Measurements from ENCODE around the gene DONSON.

DONSON gene

GRCh38 chr21:33554236-33554981 lies 34.1 kb downstream of the DONSON start:
- DNase-seq (no peak), ATAC-seq (ENCODE audit: insufficient read depth, low read depth) (no peak)
- H3K4me3 ChIP-seq (ENCODE audit: low read depth in 1 of 2, low read length in 2 of 2): no peak overlapping the region; a peak in 1 of 4 replicates
- H3K27me3 ChIP-seq (ENCODE audit: insufficient read depth, low read length, poor library complexity): no peaks in the 10 kb centered on the region
- no peak for TF ChIP-seq EZH2 (IDR thresholded peaks at IDR 0.05; ENCODE audit: borderline replicate concordance, low read depth, low read length, severe bottlenecking)
- TF ChIP-seq, protein P1, sequence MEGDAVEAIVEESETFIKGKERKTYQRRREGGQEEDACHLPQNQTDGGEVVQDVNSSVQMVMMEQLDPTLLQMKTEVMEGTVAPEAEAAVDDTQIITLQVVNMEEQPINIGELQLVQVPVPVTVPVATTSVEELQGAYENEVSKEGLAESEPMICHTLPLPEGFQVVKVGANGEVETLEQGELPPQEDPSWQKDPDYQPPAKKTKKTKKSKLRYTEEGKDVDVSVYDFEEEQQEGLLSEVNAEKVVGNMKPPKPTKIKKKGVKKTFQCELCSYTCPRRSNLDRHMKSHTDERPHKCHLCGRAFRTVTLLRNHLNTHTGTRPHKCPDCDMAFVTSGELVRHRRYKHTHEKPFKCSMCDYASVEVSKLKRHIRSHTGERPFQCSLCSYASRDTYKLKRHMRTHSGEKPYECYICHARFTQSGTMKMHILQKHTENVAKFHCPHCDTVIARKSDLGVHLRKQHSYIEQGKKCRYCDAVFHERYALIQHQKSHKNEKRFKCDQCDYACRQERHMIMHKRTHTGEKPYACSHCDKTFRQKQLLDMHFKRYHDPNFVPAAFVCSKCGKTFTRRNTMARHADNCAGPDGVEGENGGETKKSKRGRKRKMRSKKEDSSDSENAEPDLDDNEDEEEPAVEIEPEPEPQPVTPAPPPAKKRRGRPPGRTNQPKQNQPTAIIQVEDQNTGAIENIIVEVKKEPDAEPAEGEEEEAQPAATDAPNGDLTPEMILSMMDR (IDR thresholded peaks at IDR 0.05; ENCODE audit: borderline replicate concordance, extremely low read depth, low read length, poor library complexity, severe bottlenecking): no peak
- H2AFZ ChIP-seq (ENCODE audit: low read depth, low read length): no peak overlapping the region
- H3K9ac ChIP-seq (ENCODE audit: low read depth, low read length): no peak overlapping the region
- no peak overlapping the region for H3K27ac ChIP-seq (ENCODE audit: low read length)
- peaks cover 97% of the 10 kb centered on the region for H3K36me3 ChIP-seq (ENCODE audit: insufficient read depth, low read length)
- H4K20me1 ChIP-seq (ENCODE audit: insufficient read depth, low read length): peaks cover 89% of the 10 kb centered on the region
- H3K4me1 ChIP-seq (ENCODE audit: insufficient read depth, low read length): peaks cover 43% of the 10 kb centered on the region
- H3K4me2 ChIP-seq (ENCODE audit: insufficient read depth, low read length): peak overlapping the region; percentile 31; the same call in 1 of the 2 replicates
- no peaks in the 10 kb centered on the region for H3K9me3 ChIP-seq (ENCODE audit: insufficient read depth, low read length, severe bottlenecking)
- peaks cover 98% of the 10 kb centered on the region for H3K79me2 ChIP-seq (ENCODE audit: insufficient read depth, low read length)

GRCh38 chr21:33552999-33553598 lies 35.4 kb downstream of the DONSON start:
- Histone ChIP-seq H3K4me2 (ENCODE audit: insufficient read depth, low read length) (no peak overlapping the region; the same call in 1 of the 2 replicates), H3K9me3 (ENCODE audit: insufficient read depth, low read length, severe bottlenecking) (no peaks in the 10 kb centered on the region), H4K20me1 (ENCODE audit: insufficient read depth, low read length) (peaks cover 87% of the 10 kb centered on the region), H3K36me3 (ENCODE audit: insufficient read depth, low read length) (peaks cover 97% of the 10 kb centered on the region), H2AFZ (ENCODE audit: low read depth, low read length) (no peak overlapping the region), H3K9ac (ENCODE audit: low read depth, low read length) (no peak overlapping the region), H3K27ac (ENCODE audit: low read length) (no peak overlapping the region), H3K27me3 (ENCODE audit: insufficient read depth, low read length, poor library complexity) (no peaks in the 10 kb centered on the region), H3K79me2 (ENCODE audit: insufficient read depth, low read length) (peaks cover 98% of the 10 kb centered on the region), H3K4me3 (ENCODE audit: low read depth in 1 of 2, low read length in 2 of 2) (no peak overlapping the region), H3K4me1 (ENCODE audit: insufficient read depth, low read length) (peaks cover 46% of the 10 kb centered on the region)
- ATAC-seq (ENCODE audit: insufficient read depth, low read depth): peak; percentile 32; the same call in 1 of the 3 replicates
- no peak for DNase-seq
- no peak for TF ChIP-seq EZH2 (IDR thresholded peaks at IDR 0.05; ENCODE audit: borderline replicate concordance, low read depth, low read length, severe bottlenecking)
- TF ChIP-seq, protein P1 (IDR thresholded peaks at IDR 0.05; ENCODE audit: borderline replicate concordance, extremely low read depth, low read length, poor library complexity, severe bottlenecking): no peak

GRCh38 chr21:33552093-33552998 lies 36.1 kb downstream of the DONSON start:
- Histone ChIP-seq H3K9me3 (ENCODE audit: insufficient read depth, low read length, severe bottlenecking) (no peaks in the 10 kb centered on the region), H3K4me1 (ENCODE audit: insufficient read depth, low read length) (peaks cover 46% of the 10 kb centered on the region), H4K20me1 (ENCODE audit: insufficient read depth, low read length) (peaks cover 79% of the 10 kb centered on the region), H3K27me3 (ENCODE audit: insufficient read depth, low read length, poor library complexity) (no peaks in the 10 kb centered on the region), H3K4me3 (ENCODE audit: low read depth in 1 of 2, low read length in 2 of 2) (no peak overlapping the region), H3K79me2 (ENCODE audit: insufficient read depth, low read length) (peaks cover 98% of the 10 kb centered on the region), H3K36me3 (ENCODE audit: insufficient read depth, low read length) (peaks cover 96% of the 10 kb centered on the region), H3K4me2 (ENCODE audit: insufficient read depth, low read length) (peak overlapping the region; percentile 28; the same call in 1 of the 2 replicates), H2AFZ (ENCODE audit: low read depth, low read length) (no peak overlapping the region), H3K9ac (ENCODE audit: low read depth, low read length) (no peak overlapping the region), H3K27ac (ENCODE audit: low read length) (no peak overlapping the region)
- ATAC-seq (ENCODE audit: insufficient read depth, low read depth): peak; percentile 29; the same call in 1 of the 3 replicates
- TF ChIP-seq, protein P1 (IDR thresholded peaks at IDR 0.05; ENCODE audit: borderline replicate concordance, extremely low read depth, low read length, poor library complexity, severe bottlenecking): no peak
- no peak for TF ChIP-seq EZH2 (IDR thresholded peaks at IDR 0.05; ENCODE audit: borderline replicate concordance, low read depth, low read length, severe bottlenecking)
- no peak for DNase-seq

Measured in DND-41 (cell line).